GM21786 (cell line): ENCODE measurements around the gene ZNF184.
"Not testable (repeated sequence)": the region's sequence is repeated elsewhere in the genome, so short reads cannot be mapped to it uniquely, and the experiment has no call there.

Source experiments
- ATAC-seq: cut with Tn5 transposase; IDR thresholded peaks from one replicate; pipeline ENCODE4 v1.9.1; 2021; ENCODE audit not compliant: unreplicated experiment

ZNF184 gene

GRCh38 chr6:27426045-27426620, 46.8 kb downstream of the ZNF184 start:
- ATAC-seq, result no peak

- ATAC-seq, result not testable (repeated sequence)
These were observed 48.1 kb downstream of the ZNF184 start for GRCh38 chr6:27424851-27425250.

GRCh38 chr6:27422651-27423332, 50.1 kb downstream of the ZNF184 start:
- no peak for ATAC-seq

- no peak for ATAC-seq
These were observed 53.5 kb downstream of the ZNF184 start for GRCh38 chr6:27419363-27419762.

GRCh38 chr6:27415898-27416297, 57.0 kb downstream of the ZNF184 start:
- no peak for ATAC-seq

- no peak for ATAC-seq
These were observed 57.9 kb downstream of the ZNF184 start for GRCh38 chr6:27414996-27415395.

GRCh38 chr6:27414300-27414699, 58.6 kb downstream of the ZNF184 start:
- ATAC-seq, result no peak

GRCh38 chr6:27407153-27407814, 65.6 kb downstream of the ZNF184 start:
- no peak for ATAC-seq

GRCh38 chr6:27406085-27406484, 66.8 kb downstream of the ZNF184 start:
- no peak for ATAC-seq

GRCh38 chr6:27400877-27401642, 71.8 kb downstream of the ZNF184 start:
- no peak for ATAC-seq
